ENCODE results near the gene ARSB.
"Not testable (repeated sequence)": the region's sequence is repeated elsewhere in the genome, so short reads cannot be mapped to it uniquely, and the experiment has no call there.

Gene ARSB

DNA sequence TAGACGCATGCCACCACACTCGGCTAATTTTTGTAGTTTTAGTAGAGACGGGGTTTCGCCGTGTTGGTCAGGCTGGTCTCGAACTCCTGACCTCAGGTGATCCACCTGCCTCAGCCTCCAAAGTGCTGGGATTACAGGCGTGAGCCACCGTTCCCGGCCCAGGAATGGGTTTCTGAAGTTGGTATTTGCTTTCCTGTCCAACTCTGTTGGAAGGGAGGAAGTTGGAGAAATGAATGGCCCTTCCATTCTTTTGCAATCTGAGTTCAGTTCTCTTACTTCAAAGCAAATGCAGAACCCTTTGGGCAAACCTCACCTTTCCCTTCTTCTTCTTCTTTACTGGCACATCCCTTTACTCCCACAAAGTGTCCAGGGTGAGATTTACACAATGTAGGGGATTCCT is 1.9 kb downstream of the ARSB start:
- H3K9ac ChIP-seq (ENCODE audit: low read length); H3K4me2 ChIP-seq (ENCODE audit: low read length); H2BK120ac ChIP-seq (ENCODE audit: insufficient read depth, low read length, poor library complexity); H3K36me3 ChIP-seq (ENCODE audit: control insufficient read depth in 1 of 2, insufficient read depth in 2 of 2, low read length in 2 of 2); H4K12ac ChIP-seq (ENCODE audit: low read depth, low read length); H3K14ac ChIP-seq (ENCODE audit: low read length); H3K27me3 ChIP-seq (ENCODE audit: insufficient read depth, low read length); H3K79me2 ChIP-seq (ENCODE audit: control insufficient read depth, insufficient read depth, low read length, poor library complexity); H2AK5ac ChIP-seq (ENCODE audit: low read length); H3K23ac ChIP-seq (ENCODE audit: low read length); H3K4ac ChIP-seq (ENCODE audit: low read depth, low read length); H3K79me1 ChIP-seq (ENCODE audit: low read length); H3K27ac ChIP-seq (ENCODE audit: low read depth, low read length); DNase-seq; H3K18ac ChIP-seq (ENCODE audit: low read length); H3K4me3 ChIP-seq (ENCODE audit: low read depth, low read length); H2AFZ ChIP-seq (ENCODE audit: insufficient read depth, low read length, poor library complexity); H2BK12ac ChIP-seq (ENCODE audit: low read length); H2BK5ac ChIP-seq (ENCODE audit: low read depth, low read length, poor library complexity); H4K91ac ChIP-seq (ENCODE audit: low read depth, low read length); H3K4me1 ChIP-seq (ENCODE audit: control insufficient read depth in 1 of 2, insufficient read depth in 2 of 2, low read length in 2 of 2); H3K9me3 ChIP-seq (ENCODE audit: insufficient read depth, low read depth, low read length); H4K8ac ChIP-seq (ENCODE audit: low read depth, low read length): not testable (repeated sequence)
- no CpG with 5 or more reads among the region's 9 CpGs for WGBS (ENCODE audit: extremely low coverage, insufficient coverage, insufficient read length)

DNA sequence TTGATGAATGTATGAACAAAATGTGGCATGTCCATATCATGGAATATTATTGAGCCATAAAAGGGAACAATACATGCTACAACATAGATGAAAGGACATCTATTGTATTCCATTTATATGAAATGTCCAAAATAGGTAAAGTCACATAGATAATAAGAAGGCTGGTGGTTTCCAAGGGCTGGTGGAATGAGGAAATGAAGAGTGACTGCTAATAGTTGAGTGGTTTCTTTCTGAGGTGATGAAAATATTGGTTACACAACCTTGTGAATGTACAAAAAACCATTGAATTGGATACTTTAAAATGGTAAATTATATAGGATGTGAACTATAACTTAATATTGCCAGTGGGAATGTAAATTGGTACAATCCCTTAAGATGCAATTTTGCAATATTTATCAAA is 5.2 kb downstream of the ARSB start:
- no peak overlapping the region for H4K8ac ChIP-seq (ENCODE audit: low read depth, low read length)
- H3K9ac ChIP-seq (ENCODE audit: low read length), result no peak overlapping the region
- no peak overlapping the region for H2BK120ac ChIP-seq (ENCODE audit: insufficient read depth, low read length, poor library complexity)
- H3K4me3 ChIP-seq (ENCODE audit: low read depth, low read length), result no peak overlapping the region
- no peak overlapping the region for H3K18ac ChIP-seq (ENCODE audit: low read length)
- H2AFZ ChIP-seq (ENCODE audit: insufficient read depth, low read length, poor library complexity), result no peak overlapping the region
- no peak overlapping the region for H4K12ac ChIP-seq (ENCODE audit: low read depth, low read length)
- H3K4me1 ChIP-seq (ENCODE audit: control insufficient read depth in 1 of 2, insufficient read depth in 2 of 2, low read length in 2 of 2), result peaks cover 0 to 2% of the 10 kb centered on the region in 2 experiments
- no peaks in the 10 kb centered on the region for H3K9me3 ChIP-seq (ENCODE audit: insufficient read depth, low read depth, low read length)
- no peak overlapping the region for H2AK5ac ChIP-seq (ENCODE audit: low read length)
- H3K79me1 ChIP-seq (ENCODE audit: low read length), result peaks cover 6% of the 10 kb centered on the region
- H4K91ac ChIP-seq (ENCODE audit: low read depth, low read length), result no peak overlapping the region
- H3K14ac ChIP-seq (ENCODE audit: low read length), result no peak overlapping the region
- H3K4me2 ChIP-seq (ENCODE audit: low read length), result no peak overlapping the region
- H3K27ac ChIP-seq (ENCODE audit: low read depth, low read length), result no peak overlapping the region
- peak in 1 of 2 donors; percentile 29 for DNase-seq
- H2BK5ac ChIP-seq (ENCODE audit: low read depth, low read length, poor library complexity), result no peak overlapping the region
- H3K27me3 ChIP-seq (ENCODE audit: insufficient read depth, low read length), result no peaks in the 10 kb centered on the region
- H3K23ac ChIP-seq (ENCODE audit: low read length), result no peak overlapping the region
- no peaks in the 10 kb centered on the region for H3K36me3 ChIP-seq (ENCODE audit: control insufficient read depth in 1 of 2, insufficient read depth in 2 of 2, low read length in 2 of 2)
- H2BK12ac ChIP-seq (ENCODE audit: low read length), result no peak overlapping the region
- no peak overlapping the region for H3K4ac ChIP-seq (ENCODE audit: low read depth, low read length)
- H3K79me2 ChIP-seq (ENCODE audit: control insufficient read depth, insufficient read depth, low read length, poor library complexity), result peaks cover 2% of the 10 kb centered on the region

DNA sequence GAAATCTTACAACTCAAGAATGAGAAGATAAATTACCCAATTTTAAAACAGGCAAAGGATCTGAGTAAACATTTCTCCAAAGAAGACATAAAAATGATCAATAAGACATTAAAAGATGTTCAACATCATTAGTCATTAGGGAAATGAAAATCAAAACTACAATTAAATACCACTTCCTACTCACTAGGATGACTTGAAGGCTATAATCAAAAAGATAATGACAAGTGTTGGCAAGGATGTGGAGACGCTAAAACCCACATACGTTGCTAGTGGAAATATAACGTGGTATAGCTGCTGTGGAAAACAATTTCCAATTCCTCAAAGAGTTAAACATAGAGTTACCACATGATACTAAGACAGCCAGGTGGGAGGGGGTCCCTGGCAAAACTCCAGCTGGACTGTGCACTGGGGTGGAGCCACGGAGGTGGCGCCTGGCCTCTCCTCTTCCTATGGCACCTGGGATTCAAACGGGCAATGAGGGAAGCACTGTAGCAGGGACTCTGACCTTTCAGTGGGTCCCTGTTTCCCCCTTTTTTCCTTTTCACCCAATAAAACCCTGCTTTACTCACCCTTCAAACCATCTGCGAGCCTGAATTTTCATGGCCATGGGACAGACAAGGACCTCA is 5.9 kb downstream of the ARSB start:
- Histone ChIP-seq H3K18ac (ENCODE audit: low read length) (no peak overlapping the region), H2AK5ac (ENCODE audit: low read length) (no peak overlapping the region), H3K4ac (ENCODE audit: low read depth, low read length) (no peak overlapping the region), H3K9ac (ENCODE audit: low read length) (no peak overlapping the region), H3K4me1 (ENCODE audit: control insufficient read depth in 1 of 2, insufficient read depth in 2 of 2, low read length in 2 of 2) (peaks cover 0 to 2% of the 10 kb centered on the region in 2 experiments), H2AFZ (ENCODE audit: insufficient read depth, low read length, poor library complexity) (no peak overlapping the region), H3K27ac (ENCODE audit: low read depth, low read length) (no peak overlapping the region), H4K91ac (ENCODE audit: low read depth, low read length) (no peak overlapping the region), H3K79me2 (ENCODE audit: control insufficient read depth, insufficient read depth, low read length, poor library complexity) (no peaks in the 10 kb centered on the region), H3K4me3 (ENCODE audit: low read depth, low read length) (no peak overlapping the region), H3K23ac (ENCODE audit: low read length) (no peak overlapping the region), H3K27me3 (ENCODE audit: insufficient read depth, low read length) (no peaks in the 10 kb centered on the region), H2BK120ac (ENCODE audit: insufficient read depth, low read length, poor library complexity) (no peak overlapping the region), H3K4me2 (ENCODE audit: low read length) (no peak overlapping the region), H4K8ac (ENCODE audit: low read depth, low read length) (no peak overlapping the region), H4K12ac (ENCODE audit: low read depth, low read length) (no peak overlapping the region), H3K36me3 (ENCODE audit: control insufficient read depth in 1 of 2, insufficient read depth in 2 of 2, low read length in 2 of 2) (no peaks in the 10 kb centered on the region), H3K79me1 (ENCODE audit: low read length) (peaks cover under 1% of the 10 kb centered on the region), H2BK12ac (ENCODE audit: low read length) (no peak overlapping the region), H3K14ac (ENCODE audit: low read length) (no peak overlapping the region), H2BK5ac (ENCODE audit: low read depth, low read length, poor library complexity) (no peak overlapping the region), H3K9me3 (ENCODE audit: insufficient read depth, low read depth, low read length) (no peaks in the 10 kb centered on the region)
- no CpG with 5 or more reads among the region's 7 CpGs for WGBS (ENCODE audit: extremely low coverage, insufficient coverage, insufficient read length)
- no peak for DNase-seq

DNA sequence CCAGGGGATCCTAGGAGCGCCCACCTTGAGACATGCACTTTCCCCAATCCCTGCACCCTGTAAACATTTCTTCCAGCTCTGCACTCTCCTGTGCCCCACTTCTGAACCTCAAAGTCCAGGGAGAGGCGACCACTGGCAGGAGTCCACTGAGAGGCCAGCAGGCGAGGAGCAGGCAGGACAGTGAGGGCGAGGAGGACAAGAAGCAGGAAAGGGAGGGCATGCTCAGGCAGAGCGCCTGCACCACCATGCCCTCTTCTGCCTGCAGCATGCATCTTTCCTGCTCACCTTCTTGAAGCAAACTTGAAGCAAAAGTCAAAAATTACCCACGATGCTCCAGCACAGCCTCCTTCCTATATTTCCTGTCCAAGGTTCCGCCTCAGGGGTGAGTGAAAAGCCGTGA is 10.1 kb downstream of the ARSB start:
- Histone ChIP-seq H3K4me3 (ENCODE audit: low read depth, low read length) (no peak overlapping the region), H3K4ac (ENCODE audit: low read depth, low read length) (no peak overlapping the region), H2BK12ac (ENCODE audit: low read length) (no peak overlapping the region), H4K8ac (ENCODE audit: low read depth, low read length) (peak overlapping the region; percentile 8), H2AFZ (ENCODE audit: insufficient read depth, low read length, poor library complexity) (no peak overlapping the region), H3K4me1 (ENCODE audit: control insufficient read depth in 1 of 2, insufficient read depth in 2 of 2, low read length in 2 of 2) (no peaks in the 10 kb centered on the region), H2BK120ac (ENCODE audit: insufficient read depth, low read length, poor library complexity) (peak overlapping the region; percentile 10), H3K9me3 (ENCODE audit: insufficient read depth, low read depth, low read length) (no peaks in the 10 kb centered on the region), H3K4me2 (ENCODE audit: low read length) (no peak overlapping the region), H2AK5ac (ENCODE audit: low read length) (no peak overlapping the region), H3K79me1 (ENCODE audit: low read length) (no peaks in the 10 kb centered on the region), H3K27ac (ENCODE audit: low read depth, low read length) (no peak overlapping the region), H2BK5ac (ENCODE audit: low read depth, low read length, poor library complexity) (no peak overlapping the region), H3K36me3 (ENCODE audit: control insufficient read depth in 1 of 2, insufficient read depth in 2 of 2, low read length in 2 of 2) (no peaks in the 10 kb centered on the region), H4K91ac (ENCODE audit: low read depth, low read length) (no peak overlapping the region), H4K12ac (ENCODE audit: low read depth, low read length) (no peak overlapping the region), H3K27me3 (ENCODE audit: insufficient read depth, low read length) (no peaks in the 10 kb centered on the region), H3K18ac (ENCODE audit: low read length) (peak overlapping the region; percentile 49), H3K9ac (ENCODE audit: low read length) (no peak overlapping the region), H3K23ac (ENCODE audit: low read length) (no peak overlapping the region), H3K79me2 (ENCODE audit: control insufficient read depth, insufficient read depth, low read length, poor library complexity) (no peaks in the 10 kb centered on the region), H3K14ac (ENCODE audit: low read length) (peak overlapping the region; percentile 9)
- no CpG with 5 or more reads among the region's 8 CpGs for WGBS (ENCODE audit: extremely low coverage, insufficient coverage, insufficient read length)
- DNase-seq, result no peak

Data from trophoblast cell (in vitro differentiated cells and primary cell).